Activated T-helper 1 cell treated with anti-CD3 and anti-CD28 coated beads, Interleukin-2, amount 50 U/mL, for 16 hours (primary cell): ENCODE data around the gene LTB4R2.
A peak's percentile ranks its signal among the peaks of the same experiment; 100 is the strongest.

ENCODE experiments used
- DNase-seq, 2 donors: peaks; one replicate each; pipeline ENCODE4 v3.0.0-alpha.2; 2020; ENCODE audit warnings: low read depth in 1 of 2, low spot score in 1 of 2

LTB4R2 gene

GRCh38 chr14:24277071-24277470 is 32.9 kb upstream of the LTB4R2 start:
- no peak for DNase-seq

GRCh38 chr14:24277606-24278321 is 32.2 kb upstream of the LTB4R2 start:
- no peak for DNase-seq

- DNase-seq, result no peak
Measured at GRCh38 chr14:24278424-24278823, 31.5 kb upstream of the LTB4R2 start.

- peak in 1 of 2 donors; percentile 9 for DNase-seq
Measured at GRCh38 chr14:24279301-24280186, 30.4 kb upstream of the LTB4R2 start.

GRCh38 chr14:24280797-24281460 is 29.0 kb upstream of the LTB4R2 start:
- no peak for DNase-seq

- DNase-seq, result no peak
Measured at GRCh38 chr14:24281636-24282035, 28.3 kb upstream of the LTB4R2 start.

GRCh38 chr14:24282736-24283135 is 27.2 kb upstream of the LTB4R2 start:
- DNase-seq, result no peak

GRCh38 chr14:24283796-24284460 is 26.0 kb upstream of the LTB4R2 start:
- DNase-seq, result no peak

- no peak for DNase-seq
Measured at GRCh38 chr14:24284501-24285035, 25.4 kb upstream of the LTB4R2 start.

GRCh38 chr14:24285351-24285750 is 24.6 kb upstream of the LTB4R2 start:
- no peak for DNase-seq

GRCh38 chr14:24286996-24287395 is 22.9 kb upstream of the LTB4R2 start:
- DNase-seq, result no peak

- no peak for DNase-seq
Measured at GRCh38 chr14:24289649-24290280, 20.2 kb upstream of the LTB4R2 start.

GRCh38 chr14:24290746-24291145 is 19.2 kb upstream of the LTB4R2 start:
- DNase-seq, result no peak

- DNase-seq, result no peak
Measured at GRCh38 chr14:24291446-24292117, 18.4 kb upstream of the LTB4R2 start.

- no peak for DNase-seq
Measured at GRCh38 chr14:24292118-24292807, 17.7 kb upstream of the LTB4R2 start.

- DNase-seq, result no peak
Measured at GRCh38 chr14:24293525-24293924, 16.4 kb upstream of the LTB4R2 start.

- peak; percentile 35 to 59 for DNase-seq
Measured at GRCh38 chr14:24296341-24297157, 13.4 kb upstream of the LTB4R2 start.

GRCh38 chr14:24297190-24297964 is 12.6 kb upstream of the LTB4R2 start:
- DNase-seq, result no peak
